ENCODE results near the gene FILIP1L. TPM values are rescaled to one million over a fixed set of nuclear protein-coding genes. Genes with fewer than 3 reads are reported as not detected.
"Not testable (repeated sequence)": the region's sequence is repeated elsewhere in the genome, so short reads cannot be mapped to it uniquely, and the experiment has no call there.

FILIP1L gene
- total RNA-seq, 2 experiments from 2014 or later = 0.25 to 0.44 TPM

DNA sequence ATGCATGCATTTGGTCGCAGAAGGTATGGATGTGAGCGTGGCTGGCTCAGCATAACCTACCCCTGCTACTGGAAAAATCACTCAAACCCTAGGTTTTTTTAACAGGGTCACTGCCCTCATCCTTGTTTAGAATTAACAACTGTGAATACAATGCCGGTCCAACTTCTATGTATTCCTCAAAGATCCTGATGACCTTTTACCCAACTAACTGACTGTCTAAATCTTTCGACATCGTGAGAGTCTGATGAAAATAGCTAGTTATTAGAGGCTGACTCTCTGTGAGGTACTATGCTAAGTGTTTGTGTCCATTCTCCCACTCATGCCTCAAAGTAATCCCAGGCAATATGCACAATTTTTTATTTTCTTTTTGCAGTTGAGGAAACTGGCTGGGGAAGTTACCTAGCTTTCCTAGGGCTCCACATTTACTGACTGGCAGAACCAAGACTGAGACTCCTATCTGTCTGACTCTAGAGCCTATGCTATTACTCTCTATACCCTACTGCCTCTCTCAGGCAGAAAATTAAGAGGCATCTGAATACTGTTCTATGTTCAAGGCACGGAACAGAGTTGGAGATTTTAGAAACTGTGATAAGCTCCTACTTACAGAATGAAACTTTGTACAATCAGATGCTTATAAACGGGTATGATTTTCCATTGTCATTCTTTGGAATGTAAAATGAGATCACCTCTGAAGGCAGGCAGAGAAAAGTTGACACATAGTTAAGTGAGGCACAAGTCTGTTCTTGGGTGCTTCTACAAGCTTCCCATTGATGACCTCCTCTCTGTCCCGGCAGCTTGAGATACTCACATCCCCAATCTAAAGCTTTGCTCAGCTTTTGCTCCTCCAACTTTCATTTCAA is 56.4 kb downstream of the FILIP1L start:
- no peaks in the 10 kb centered on the region for H3K27me3 Mint-ChIP-seq
- no peak overlapping the region for H3K4me3 Mint-ChIP-seq
- ChIA-PET CTCF (interaction anchor here (0.6 to 2.0 kb wide), 7 partner anchors 11 to 251 kb away, joined by 3 to 12 read pairs (median 3); no protein-coding TSS in a partner anchor), POLR2A (interaction anchor here (0.6 kb wide), 1 partner anchor 226 kb away, joined by 4 read pairs; no protein-coding TSS in a partner anchor)
- H3K36me3 Mint-ChIP-seq (ENCODE audit: low read depth) = no peaks in the 10 kb centered on the region
- no peak for DNase-seq
- H3K9me3 Mint-ChIP-seq = no peaks in the 10 kb centered on the region
- H3K4me1 Mint-ChIP-seq = peaks cover 11% of the 10 kb centered on the region
- no peak overlapping the region for H3K27ac Mint-ChIP-seq

DNA sequence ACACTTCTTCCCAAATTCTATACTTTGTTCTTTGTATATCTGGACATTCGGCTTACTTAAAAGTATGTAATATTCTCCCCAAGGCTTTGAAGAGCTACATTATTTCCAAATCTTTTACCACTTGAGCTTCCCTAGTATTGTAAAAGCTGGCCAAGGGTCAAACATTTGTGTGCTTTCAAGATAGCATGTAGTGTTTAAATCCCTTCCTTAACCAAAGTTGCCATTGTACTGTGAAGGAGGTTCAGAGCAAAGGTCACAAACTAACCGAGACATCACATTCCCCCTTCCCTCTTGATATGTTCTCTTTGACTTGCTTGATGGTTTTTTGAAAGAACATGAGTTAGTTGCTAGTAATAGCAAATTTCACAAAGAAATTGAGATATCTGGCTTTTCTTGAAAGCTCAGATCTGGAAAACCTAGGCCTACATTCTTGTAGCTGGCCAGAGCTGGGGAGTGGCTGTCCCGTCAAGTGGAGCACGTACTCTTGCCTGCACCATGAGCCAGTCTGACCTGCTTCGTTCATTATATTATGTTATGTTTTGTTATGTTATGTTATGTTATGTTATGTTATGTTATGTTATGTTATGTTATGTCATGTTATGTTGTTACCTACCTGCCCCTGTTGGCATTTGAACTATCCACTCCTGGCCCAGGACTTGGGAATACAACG is 60.2 kb downstream of the FILIP1L start:
- Mint-ChIP-seq H3K27me3 (no peaks in the 10 kb centered on the region), H3K9me3 (no peaks in the 10 kb centered on the region), H3K27ac (no peak overlapping the region), H3K4me1 (no peaks in the 10 kb centered on the region), H3K36me3 (ENCODE audit: low read depth) (no peaks in the 10 kb centered on the region), H3K4me3 (no peak overlapping the region)
- CTCF ChIA-PET = no interaction called here
- DNase-seq = no peak
- POLR2A ChIA-PET = no interaction called here

DNA sequence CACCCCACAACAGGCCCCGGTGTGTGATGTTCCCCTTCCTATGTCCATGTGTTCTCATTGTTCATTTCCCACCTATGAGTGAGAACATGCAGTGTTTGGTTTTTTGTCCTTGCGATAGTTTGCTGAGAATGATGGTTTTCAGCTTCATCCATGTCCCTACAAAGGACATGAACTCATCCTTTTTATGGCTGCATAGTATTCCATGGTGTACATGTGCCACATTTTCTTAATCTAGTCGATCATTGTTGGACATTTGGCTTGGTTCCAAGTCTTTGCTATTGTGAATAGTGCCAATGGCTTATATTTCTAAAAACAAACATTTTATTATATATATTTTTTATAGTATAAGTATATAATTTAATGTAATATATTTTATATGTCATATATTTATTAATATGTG is 62.8 kb downstream of the FILIP1L start:
- H3K4me1 Mint-ChIP-seq; DNase-seq; H3K9me3 Mint-ChIP-seq; H3K27me3 Mint-ChIP-seq; H3K4me3 Mint-ChIP-seq; H3K27ac Mint-ChIP-seq; CTCF ChIA-PET; POLR2A ChIA-PET; H3K36me3 Mint-ChIP-seq (ENCODE audit: low read depth): not testable (repeated sequence)

- Mint-ChIP-seq H3K9me3 (no peaks in the 10 kb centered on the region), H3K27me3 (no peaks in the 10 kb centered on the region), H3K36me3 (ENCODE audit: low read depth) (no peaks in the 10 kb centered on the region), H3K4me3 (no peak overlapping the region), H3K4me1 (peaks cover 8% of the 10 kb centered on the region), H3K27ac (no peak overlapping the region)
- POLR2A ChIA-PET = no interaction called here
- no peak for DNase-seq
- CTCF ChIA-PET = interaction anchor here (0.6 to 1.3 kb wide), 4 partner anchors 22 to 688 kb away, joined by 3 to 6 read pairs (median 4); no protein-coding TSS in a partner anchor
Measured at GRCh38 chr3:100048248-100048647, 66.1 kb downstream of the FILIP1L start.

GRCh38 chr3:100047455-100048141 is 66.7 kb downstream of the FILIP1L start:
- Mint-ChIP-seq H3K4me3 (no peak overlapping the region), H3K27ac (no peak overlapping the region), H3K36me3 (ENCODE audit: low read depth) (no peaks in the 10 kb centered on the region), H3K9me3 (no peaks in the 10 kb centered on the region), H3K4me1 (peaks cover 8% of the 10 kb centered on the region), H3K27me3 (no peaks in the 10 kb centered on the region)
- DNase-seq = no peak
- POLR2A ChIA-PET = no interaction called here
- CTCF ChIA-PET = interaction anchor here (0.6 to 1.3 kb wide), 7 partner anchors 10 to 689 kb away, joined by 3 to 6 read pairs (median 3); no protein-coding TSS in a partner anchor

DNA sequence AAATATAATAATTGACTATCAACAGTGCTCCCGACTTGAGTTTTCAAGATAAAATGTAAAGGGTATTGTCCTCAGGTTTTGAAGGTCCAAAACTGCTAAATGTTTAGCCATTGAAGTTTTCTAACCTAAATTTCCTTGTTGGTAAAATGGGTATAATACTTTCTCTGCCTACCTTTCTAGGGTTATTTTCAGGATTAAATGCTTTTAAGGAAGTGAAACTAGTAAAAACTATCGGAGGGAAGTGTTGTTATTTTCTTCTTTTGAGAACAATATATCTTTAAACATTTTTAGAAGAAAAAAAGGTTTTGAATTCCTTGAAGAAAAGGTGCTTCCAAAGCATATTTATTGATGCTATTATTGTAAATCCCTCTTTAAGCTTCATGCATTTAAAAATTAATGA is 67.3 kb downstream of the FILIP1L start:
- no peak for DNase-seq
- H3K9me3 Mint-ChIP-seq = no peaks in the 10 kb centered on the region
- CTCF ChIA-PET = interaction anchor here (0.5 to 1.3 kb wide), 5 partner anchors 9 to 215 kb away, joined by 3 to 6 read pairs (median 4); no protein-coding TSS in a partner anchor
- H3K27ac Mint-ChIP-seq = no peak overlapping the region
- H3K27me3 Mint-ChIP-seq = no peaks in the 10 kb centered on the region
- no peaks in the 10 kb centered on the region for H3K36me3 Mint-ChIP-seq (ENCODE audit: low read depth)
- POLR2A ChIA-PET = no interaction called here
- peaks cover 8% of the 10 kb centered on the region for H3K4me1 Mint-ChIP-seq
- no peak overlapping the region for H3K4me3 Mint-ChIP-seq

GRCh38 chr3:100045696-100046095 is 68.6 kb downstream of the FILIP1L start:
- no peak overlapping the region for H3K27ac Mint-ChIP-seq
- DNase-seq = no peak
- POLR2A ChIA-PET = no interaction called here
- CTCF ChIA-PET = interaction anchor here (1.3 to 1.6 kb wide), 2 partner anchors 8 to 16 kb away, joined by 3 to 4 read pairs; no protein-coding TSS in a partner anchor
- H3K9me3 Mint-ChIP-seq = no peaks in the 10 kb centered on the region
- no peak overlapping the region for H3K4me3 Mint-ChIP-seq
- H3K27me3 Mint-ChIP-seq = no peaks in the 10 kb centered on the region
- H3K4me1 Mint-ChIP-seq = peaks cover 8% of the 10 kb centered on the region
- no peaks in the 10 kb centered on the region for H3K36me3 Mint-ChIP-seq (ENCODE audit: low read depth)

DNA sequence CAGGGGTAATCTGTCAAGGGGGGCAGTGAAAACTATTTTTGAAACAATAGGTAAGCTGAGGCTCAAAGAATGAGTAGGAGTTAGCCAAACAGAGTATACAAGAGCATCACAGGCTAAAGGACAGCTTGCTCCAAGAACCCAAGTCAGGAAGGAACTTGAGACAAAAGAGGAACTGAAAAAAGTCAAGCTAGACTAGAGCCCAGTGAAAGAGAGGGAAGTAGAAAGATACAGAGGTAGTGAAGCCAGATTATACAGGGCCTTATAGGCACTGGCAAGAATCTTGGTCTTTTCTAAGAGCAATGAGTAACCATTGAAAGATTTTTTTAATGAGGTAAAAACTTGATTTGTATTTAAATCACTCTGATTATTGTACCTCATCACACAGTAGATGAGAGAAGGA is 69.9 kb downstream of the FILIP1L start:
- Mint-ChIP-seq H3K4me1 (peaks cover 8% of the 10 kb centered on the region), H3K27ac (no peak overlapping the region), H3K9me3 (no peaks in the 10 kb centered on the region), H3K27me3 (no peaks in the 10 kb centered on the region), H3K36me3 (ENCODE audit: low read depth) (no peaks in the 10 kb centered on the region), H3K4me3 (no peak overlapping the region)
- DNase-seq = no peak
- ChIA-PET CTCF (interaction anchor here (0.7 to 1.6 kb wide), 3 partner anchors 13 to 80 kb away, joined by 3 to 4 read pairs (median 3); no protein-coding TSS in a partner anchor), POLR2A (no interaction called here)

DNA sequence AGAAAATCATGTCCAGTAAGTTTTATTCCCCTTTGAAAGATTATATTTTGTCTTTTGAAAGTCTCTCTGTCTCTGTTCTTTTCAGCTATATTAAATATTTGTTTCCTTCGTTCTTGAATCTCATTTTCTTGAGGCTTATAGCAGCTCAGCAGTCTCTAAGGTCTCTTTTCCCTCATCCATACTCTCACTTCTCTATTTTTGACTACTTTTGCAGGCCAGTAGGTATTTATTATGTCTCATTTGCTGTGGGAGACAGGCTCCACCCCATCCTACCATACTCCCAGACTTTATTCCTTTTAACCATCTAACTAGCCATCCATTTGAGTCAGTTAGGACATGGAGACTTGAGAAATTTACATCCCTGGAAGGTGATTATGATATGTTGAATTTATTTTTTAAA is 71.0 kb downstream of the FILIP1L start:
- ChIA-PET POLR2A (no interaction called here), CTCF (interaction anchor here (1.4 kb wide), 1 partner anchor 32 kb away, joined by 3 read pairs; no protein-coding TSS in a partner anchor)
- DNase-seq = no peak
- no peaks in the 10 kb centered on the region for H3K9me3 Mint-ChIP-seq
- no peaks in the 10 kb centered on the region for H3K36me3 Mint-ChIP-seq (ENCODE audit: low read depth)
- no peaks in the 10 kb centered on the region for H3K27me3 Mint-ChIP-seq
- peaks cover 8% of the 10 kb centered on the region for H3K4me1 Mint-ChIP-seq
- H3K27ac Mint-ChIP-seq = no peak overlapping the region
- no peak overlapping the region for H3K4me3 Mint-ChIP-seq

DNA sequence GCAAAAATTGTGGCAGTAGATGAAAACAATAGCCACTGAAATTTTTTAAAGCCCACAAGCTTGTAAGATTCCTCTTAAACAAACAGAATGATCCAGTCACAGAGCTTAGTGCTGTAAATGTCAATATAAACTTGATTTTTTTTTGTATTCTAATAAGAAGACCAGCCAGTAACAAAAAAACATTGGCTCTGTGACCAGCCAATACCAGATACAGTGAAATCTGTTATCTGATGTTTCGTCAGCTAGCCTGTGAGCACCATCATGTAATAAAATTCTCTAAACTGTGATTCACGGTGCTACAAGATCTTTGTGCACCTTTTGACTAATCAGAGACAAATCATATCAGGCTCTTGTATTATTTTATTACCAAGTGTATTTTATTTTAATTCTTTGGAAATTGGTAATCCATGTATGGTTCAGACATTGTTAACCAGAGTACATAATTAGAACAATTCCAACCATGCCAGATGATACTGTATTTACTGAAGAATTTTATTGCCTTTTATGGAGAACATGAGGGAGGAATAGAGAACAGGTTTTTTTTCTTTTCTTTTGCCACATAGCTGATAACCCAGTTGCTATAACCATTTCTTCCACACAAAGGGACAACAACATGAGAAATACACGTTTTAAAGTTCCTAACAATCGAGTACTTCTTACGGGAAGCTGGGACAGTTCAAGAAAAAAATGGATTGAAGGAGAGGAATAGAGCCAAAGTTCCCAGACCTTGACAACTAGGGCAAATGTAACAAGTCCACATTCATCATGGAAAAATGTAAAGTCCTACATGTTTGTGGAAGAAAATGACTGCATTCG is 71.9 kb downstream of the FILIP1L start:
- DNase-seq = no peak
- POLR2A ChIA-PET = no interaction called here
- H3K27ac Mint-ChIP-seq = no peak overlapping the region

DNA sequence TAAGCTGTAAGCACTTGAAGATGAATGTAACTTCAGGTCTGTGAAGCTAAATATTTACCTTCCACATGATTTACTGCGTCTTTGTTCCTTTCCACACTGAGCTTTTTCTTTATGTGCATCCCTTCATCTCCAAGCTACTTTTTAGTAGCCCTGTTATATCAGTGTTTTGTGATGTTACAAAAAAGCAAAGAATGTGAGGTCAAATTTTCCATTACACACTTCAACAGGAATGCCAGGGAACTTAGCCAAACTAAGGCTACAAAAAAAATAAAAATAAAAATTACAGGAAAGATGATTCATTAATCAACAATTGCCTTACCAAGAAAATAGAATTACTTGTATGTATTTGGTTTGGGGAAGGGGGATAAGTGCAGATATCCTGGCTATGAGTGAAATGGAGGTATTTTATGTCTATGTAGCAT is 73.0 kb downstream of the FILIP1L start:
- no peak overlapping the region for H3K27ac Mint-ChIP-seq
- H3K4me1 Mint-ChIP-seq = no peaks in the 10 kb centered on the region
- no peaks in the 10 kb centered on the region for H3K9me3 Mint-ChIP-seq
- DNase-seq = no peak
- CTCF ChIA-PET = interaction anchor here (0.7 kb wide), 1 partner anchor 217 kb away, joined by 3 read pairs; no protein-coding TSS in a partner anchor
- no peaks in the 10 kb centered on the region for H3K27me3 Mint-ChIP-seq
- H3K36me3 Mint-ChIP-seq (ENCODE audit: low read depth) = no peaks in the 10 kb centered on the region
- no peak overlapping the region for H3K4me3 Mint-ChIP-seq
- POLR2A ChIA-PET = no interaction called here

More for the DNA sequence above, 71.9 kb downstream of the FILIP1L start:
- Mint-ChIP-seq H3K4me3 (no peak overlapping the region), H3K36me3 (ENCODE audit: low read depth) (no peaks in the 10 kb centered on the region), H3K4me1 (peaks cover 2% of the 10 kb centered on the region), H3K27me3 (no peaks in the 10 kb centered on the region), H3K9me3 (no peaks in the 10 kb centered on the region)
- CTCF ChIA-PET = interaction anchor here (0.7 to 1.4 kb wide), 3 partner anchors 10 to 216 kb away, joined by 3 read pairs; no protein-coding TSS in a partner anchor
